HEK293T (cell line): ENCODE results near the gene AGBL4.

Source experiments
- CTCF ChIA-PET: fragments of 350-600 bp; formaldehyde crosslinking; extraction: SDS; loops from one replicate; lab custom pipeline; 2021; ENCODE audit warnings: antibody characterized with exemption, inconsistent platforms; lab: Yijun Ruan, JAX
- POLR2A ChIA-PET: fragments of 350-600 bp; formaldehyde crosslinking; extraction: SDS; loops from one replicate; lab custom pipeline; 2020; ENCODE audit warnings: antibody characterized with exemption, inconsistent platforms; lab: Yijun Ruan, JAX
- DNase-seq: peaks from one replicate; pipeline ENCODE4 v3.0.0; 2012; ENCODE audit warnings: mixed read lengths; ENCODE audit errors: extremely low spot score
- ARNT ChIP-seq: fragments of 450-650 bp; IDR thresholded peaks from 2 replicates; pipeline ENCODE4 v1.6.1; 2017; ENCODE audit warnings: mild to moderate bottlenecking
- BHLHE40 ChIP-seq: fragments of 450-650 bp; IDR thresholded peaks from 2 replicates; pipeline ENCODE4 v1.6.1; 2016; ENCODE audit warnings: mild to moderate bottlenecking, moderate library complexity, borderline replicate concordance
- CTBP1 ChIP-seq: fragments of 450-650 bp; IDR thresholded peaks from 2 replicates; pipeline ENCODE4 v1.6.1; 2016; ENCODE audit warnings: borderline replicate concordance
- ELF4 ChIP-seq: fragments of 450-650 bp; IDR thresholded peaks from 2 replicates; pipeline ENCODE4 v1.6.1; 2017; ENCODE audit warnings: antibody characterized with exemption
- FOXA1 ChIP-seq: fragments of 450-650 bp; IDR thresholded peaks from 2 replicates; pipeline ENCODE4 v1.6.1; 2016; ENCODE audit warnings: mild to moderate bottlenecking
- FOXK2 ChIP-seq: fragments of 450-650 bp; IDR thresholded peaks from 2 replicates; pipeline ENCODE4 v1.6.1; 2016; ENCODE audit warnings: mild to moderate bottlenecking
- FOXM1 ChIP-seq: fragments of 450-650 bp; IDR thresholded peaks from 2 replicates; pipeline ENCODE4 v1.6.1; 2017; ENCODE audit warnings: mild to moderate bottlenecking, borderline replicate concordance
- HDGF ChIP-seq: fragments of 450-650 bp; IDR thresholded peaks from 2 replicates; pipeline ENCODE4 v1.6.1; 2017; ENCODE audit warnings: antibody characterized with exemption, borderline replicate concordance
- L3MBTL2 ChIP-seq: fragments of 450-650 bp; conservative IDR thresholded peaks from 2 replicates; pipeline ENCODE4 v1.6.1; 2016; ENCODE audit warnings: mild to moderate bottlenecking
- LEF1 ChIP-seq: fragments of 450-650 bp; IDR thresholded peaks from 2 replicates; pipeline ENCODE4 v1.6.1; 2017; ENCODE audit warnings: mild to moderate bottlenecking, borderline replicate concordance
- NFRKB ChIP-seq: fragments of 450-650 bp; IDR thresholded peaks from 2 replicates; pipeline ENCODE4 v1.6.1; 2016; ENCODE audit warnings: mild to moderate bottlenecking, moderate library complexity
- PKNOX1 ChIP-seq: fragments of 450-650 bp; IDR thresholded peaks from 2 replicates; pipeline ENCODE4 v1.6.1; 2016
- SP1 ChIP-seq: fragments of 450-650 bp; IDR thresholded peaks from 2 replicates; pipeline ENCODE4 v1.6.1; 2017
- SUZ12 ChIP-seq: fragments of 450-650 bp; IDR thresholded peaks from 2 replicates; pipeline ENCODE4 v1.6.1; 2016; ENCODE audit warnings: mild to moderate bottlenecking
- TARDBP ChIP-seq: fragments of 450-650 bp; IDR thresholded peaks from 2 replicates; pipeline ENCODE4 v1.6.1; 2016
- ZNF384 ChIP-seq: fragments of 450-650 bp; IDR thresholded peaks from 2 replicates; pipeline ENCODE4 v1.6.1; 2016

Gene AGBL4

GRCh38 chr1:48495166-48495565 is 1528.6 kb downstream of the AGBL4 start:
- POLR2A ChIA-PET, result interaction anchor here (2.5 kb wide), 1 partner anchor 23 kb away, joined by 20 read pairs; the partner anchor contains the start of gene SPATA6
- CTCF ChIA-PET, result interaction anchor here (1.0 kb wide), 1 partner anchor 36 kb away, joined by 7 read pairs; no protein-coding TSS in a partner anchor
- no peak for TF ChIP-seq FOXM1
- no peak for TF ChIP-seq TARDBP
- no peak for TF ChIP-seq SUZ12
- TF ChIP-seq NFRKB, result no peak
- TF ChIP-seq HDGF, result no peak
- no peak for TF ChIP-seq SP1
- TF ChIP-seq ELF4, result no peak
- no peak for TF ChIP-seq ARNT
- TF ChIP-seq ZNF384, result no peak
- no peak for DNase-seq

- POLR2A ChIA-PET, result interaction anchor here (2.5 kb wide), 1 partner anchor 22 kb away, joined by 20 read pairs; the partner anchor contains the start of gene SPATA6
Measured at GRCh38 chr1:48493970-48494769, 1529.6 kb downstream of the AGBL4 start.

GRCh38 chr1:48493041-48493440 is 1530.7 kb downstream of the AGBL4 start:
- ChIA-PET CTCF (no interaction called here), POLR2A (interaction anchor here (1.0 kb wide), 1 partner anchor 21 kb away, joined by 4 read pairs; the partner anchor contains the start of gene SPATA6)
- TF ChIP-seq ZNF384 (no peak), ELF4 (no peak), PKNOX1 (no peak), FOXA1 (no peak), FOXM1 (no peak), HDGF (no peak), L3MBTL2 (no peak), CTBP1 (no peak), FOXK2 (no peak), SUZ12 (no peak), NFRKB (no peak), LEF1 (no peak), BHLHE40 (no peak), ARNT (no peak)
- no peak for DNase-seq

More at GRCh38 chr1:48493970-48494769, 1529.6 kb downstream of the AGBL4 start:
- CTCF ChIA-PET, result interaction anchor here (0.6 to 0.8 kb wide), 3 partner anchors 13 to 36 kb away, joined by 3 read pairs; no protein-coding TSS in a partner anchor
- TF ChIP-seq FOXM1 (no peak), SP1 (no peak), TARDBP (no peak), NFRKB (no peak), FOXK2 (no peak), ELF4 (no peak), PKNOX1 (no peak), L3MBTL2 (no peak), BHLHE40 (no peak), SUZ12 (no peak), HDGF (no peak), FOXA1 (no peak), LEF1 (no peak), CTBP1 (no peak; the same call in 1 of the 2 replicates), ZNF384 (no peak), ARNT (no peak)
- DNase-seq, result peak; percentile 39

- no peak for DNase-seq
- CTCF ChIA-PET, result no interaction called here
- TF ChIP-seq FOXM1, result no peak
- no peak for TF ChIP-seq NFRKB
- TF ChIP-seq L3MBTL2, result no peak
- TF ChIP-seq FOXK2, result no peak
- TF ChIP-seq PKNOX1, result no peak
- no peak for TF ChIP-seq ELF4
- TF ChIP-seq TARDBP, result no peak
- no peak for TF ChIP-seq BHLHE40
- no peak for TF ChIP-seq ARNT
- no peak for TF ChIP-seq SUZ12
- TF ChIP-seq ZNF384, result no peak
- no peak for TF ChIP-seq SP1
- TF ChIP-seq CTBP1, result no peak
- TF ChIP-seq LEF1, result no peak
- TF ChIP-seq FOXA1, result no peak
- TF ChIP-seq HDGF, result no peak
- POLR2A ChIA-PET, result interaction anchor here (1.0 kb wide), 1 partner anchor 21 kb away, joined by 4 read pairs; the partner anchor contains the start of gene SPATA6
Measured at GRCh38 chr1:48492392-48492791, 1531.4 kb downstream of the AGBL4 start.

- TF ChIP-seq FOXM1, result no peak
- ChIA-PET CTCF (no interaction called here), POLR2A (interaction anchor here (2.9 kb wide), 1 partner anchor 17 kb away, joined by 8 read pairs; the partner anchor contains the start of gene SPATA6)
- no peak for DNase-seq
Measured at GRCh38 chr1:48488721-48489120, 1535.0 kb downstream of the AGBL4 start.
